ENCODE measurements around the gene GALNTL6.

GRCh38 chr4:173012608-173013007 lies 1199.4 kb downstream of the GALNTL6 start:
- TF ChIP-seq CTCF (optimal IDR thresholded peaks at IDR 0.05 in 1 of 3, IDR thresholded peaks at IDR 0.05 in 1 of 3, conservative IDR thresholded peaks at IDR 0.05 in 1 of 3; ENCODE audit: extremely low read depth in 1 of 3, insufficient read depth in 2 of 3, low read length in 3 of 3) (no peak), EZH2 (IDR thresholded peaks at IDR 0.05; ENCODE audit: low read length) (no peak)

All from keratinocyte (primary cell).